ENCODE data around the gene RFX4.
A peak's percentile ranks its signal among the peaks of the same experiment; 100 is the strongest.
"Not testable (repeated sequence)": the region's sequence is repeated elsewhere in the genome, so short reads cannot be mapped to it uniquely, and the experiment has no call there.

The RFX4 gene

DNA sequence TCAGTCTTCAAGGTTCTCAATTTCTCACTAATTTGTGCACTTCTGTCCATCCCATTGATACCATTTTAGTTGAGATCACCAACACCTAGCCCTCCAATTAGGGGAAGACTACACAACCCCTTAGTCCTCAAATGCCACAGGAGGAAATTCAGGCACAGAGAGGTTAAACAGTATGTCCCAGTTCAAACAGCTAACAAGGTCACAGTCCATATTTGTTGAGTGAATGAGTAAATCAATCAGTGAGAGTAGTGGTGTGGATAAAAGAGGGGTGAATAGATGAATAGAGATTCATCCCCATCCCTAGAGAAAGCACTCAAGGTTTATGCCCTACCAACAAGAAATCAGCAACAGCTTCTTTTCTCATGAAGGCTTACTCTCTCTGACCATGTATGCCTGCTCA lies 97.5 kb downstream of the RFX4 start:
- no peak for DNase-seq (ENCODE audit: low read depth, low spot score)
- no peak overlapping the region for H3K4me3 ChIP-seq (ENCODE audit: low read length)

DNA sequence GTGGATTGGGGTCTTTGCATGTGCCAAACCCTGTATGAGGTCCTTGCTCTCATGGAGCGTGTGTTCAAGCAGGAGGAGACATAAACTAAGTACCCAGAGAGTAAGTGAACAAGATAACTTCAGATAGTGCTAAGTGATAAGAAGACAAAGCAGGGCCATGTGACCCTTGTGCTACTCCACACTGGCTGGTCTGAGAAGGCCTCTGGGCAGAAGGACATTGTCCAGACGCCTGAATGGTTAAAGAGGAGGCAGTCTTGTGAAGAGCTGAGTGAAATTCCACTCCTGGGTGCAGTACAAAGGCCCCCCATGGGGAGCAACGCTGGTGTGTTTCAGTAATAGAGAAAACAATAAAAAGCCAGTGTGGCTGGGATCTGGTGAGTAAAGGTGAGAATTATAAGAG lies 98.4 kb downstream of the RFX4 start:
- DNase-seq (ENCODE audit: low read depth, low spot score): no peak
- H3K4me3 ChIP-seq (ENCODE audit: low read length): no peak overlapping the region

DNA sequence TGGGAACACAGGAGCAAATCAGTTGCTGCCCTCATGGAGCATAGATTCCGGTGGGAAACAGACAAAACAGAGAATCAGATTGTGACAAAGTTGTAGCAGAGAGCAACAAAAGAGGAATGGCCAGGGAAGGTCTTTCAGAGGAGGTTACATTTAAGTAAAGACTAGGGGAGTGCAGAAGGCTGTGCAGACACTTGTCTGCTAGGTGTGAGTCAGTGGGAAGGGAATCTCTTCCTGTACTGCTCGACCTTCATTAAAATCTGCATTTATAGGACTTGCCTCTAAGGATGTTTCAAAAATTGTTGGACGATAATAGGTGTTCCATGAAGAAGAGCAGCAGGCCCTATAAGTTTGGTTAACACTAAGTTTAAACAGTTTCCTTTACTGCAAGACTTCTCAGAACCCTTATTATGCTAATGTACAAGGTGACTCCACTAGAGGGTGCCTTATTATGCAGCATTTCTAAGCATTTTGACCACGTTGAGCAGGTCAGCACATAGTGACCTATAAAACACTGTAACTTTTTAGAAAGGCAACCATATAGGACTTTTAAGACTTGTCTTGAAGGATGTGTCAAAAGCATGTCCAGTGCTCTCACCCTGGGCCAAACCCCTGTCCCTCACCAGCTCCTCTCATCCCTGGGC lies 99.9 kb downstream of the RFX4 start:
- DNase-seq (ENCODE audit: low read depth, low spot score): peak; percentile 30
- H3K4me3 ChIP-seq (ENCODE audit: low read length): no peak overlapping the region

DNA sequence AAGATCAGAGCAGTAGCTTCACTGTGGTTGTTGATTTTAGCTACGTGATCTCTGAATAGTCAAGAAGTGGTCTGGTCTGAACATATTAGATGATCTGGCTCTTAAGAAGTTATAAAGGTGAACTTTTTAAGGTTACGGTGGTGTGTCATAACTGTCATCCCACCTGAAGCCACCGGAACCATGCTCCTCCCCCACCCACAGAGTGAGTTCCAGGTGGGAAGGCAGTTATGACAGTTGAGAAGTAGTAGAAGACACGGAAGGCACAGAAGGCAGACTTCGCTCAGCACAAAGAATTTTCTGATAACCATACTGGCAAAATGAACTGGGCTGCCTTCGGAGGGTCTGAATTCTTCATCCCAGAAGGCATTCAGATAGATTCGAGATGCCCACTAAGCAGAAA lies 101.7 kb downstream of the RFX4 start:
- no peak overlapping the region for H3K4me3 ChIP-seq (ENCODE audit: low read length)
- DNase-seq (ENCODE audit: low read depth, low spot score): peak; percentile 21

DNA sequence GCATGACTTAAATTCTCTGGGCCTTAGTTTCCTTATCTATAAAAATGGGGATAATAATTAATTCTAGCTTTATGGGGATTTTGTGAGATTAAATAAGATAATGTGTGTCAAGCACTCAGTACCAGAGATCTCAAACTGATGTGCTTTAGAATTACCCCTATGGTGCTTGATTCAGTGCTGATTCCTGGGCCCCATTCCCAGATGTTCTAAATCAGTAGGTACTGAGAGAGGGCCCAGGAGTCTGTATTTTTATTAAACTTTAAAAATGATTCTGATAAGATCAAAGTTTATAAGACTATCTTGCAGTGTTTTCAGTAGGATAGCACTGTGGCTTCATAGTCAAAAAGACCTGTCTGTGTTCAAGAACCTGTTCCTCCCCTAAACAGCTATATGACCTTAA lies 102.6 kb downstream of the RFX4 start:
- no peak overlapping the region for H3K4me3 ChIP-seq (ENCODE audit: low read length)
- no peak for DNase-seq (ENCODE audit: low read depth, low spot score)

DNA sequence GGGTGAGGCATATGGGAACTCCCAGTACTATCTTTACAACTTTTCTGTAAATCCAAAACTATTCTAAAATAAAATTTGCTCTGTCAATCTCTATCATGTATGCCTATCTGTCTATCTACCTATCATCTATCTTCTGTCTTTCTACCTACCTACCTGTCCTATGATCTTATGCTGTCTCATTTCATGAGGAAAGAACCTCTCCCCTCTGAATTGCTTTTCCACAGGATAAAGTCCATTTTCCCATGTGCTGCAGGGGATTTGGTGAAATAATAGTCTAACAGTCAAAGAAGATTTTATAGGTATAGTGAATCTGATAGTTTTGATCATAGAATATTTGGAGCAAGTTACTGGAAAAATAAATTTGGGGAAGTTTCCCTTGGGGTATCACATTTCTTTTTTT lies 104.9 kb downstream of the RFX4 start:
- DNase-seq (ENCODE audit: low read depth, low spot score): no peak
- H3K4me3 ChIP-seq (ENCODE audit: low read length): no peak overlapping the region

DNA sequence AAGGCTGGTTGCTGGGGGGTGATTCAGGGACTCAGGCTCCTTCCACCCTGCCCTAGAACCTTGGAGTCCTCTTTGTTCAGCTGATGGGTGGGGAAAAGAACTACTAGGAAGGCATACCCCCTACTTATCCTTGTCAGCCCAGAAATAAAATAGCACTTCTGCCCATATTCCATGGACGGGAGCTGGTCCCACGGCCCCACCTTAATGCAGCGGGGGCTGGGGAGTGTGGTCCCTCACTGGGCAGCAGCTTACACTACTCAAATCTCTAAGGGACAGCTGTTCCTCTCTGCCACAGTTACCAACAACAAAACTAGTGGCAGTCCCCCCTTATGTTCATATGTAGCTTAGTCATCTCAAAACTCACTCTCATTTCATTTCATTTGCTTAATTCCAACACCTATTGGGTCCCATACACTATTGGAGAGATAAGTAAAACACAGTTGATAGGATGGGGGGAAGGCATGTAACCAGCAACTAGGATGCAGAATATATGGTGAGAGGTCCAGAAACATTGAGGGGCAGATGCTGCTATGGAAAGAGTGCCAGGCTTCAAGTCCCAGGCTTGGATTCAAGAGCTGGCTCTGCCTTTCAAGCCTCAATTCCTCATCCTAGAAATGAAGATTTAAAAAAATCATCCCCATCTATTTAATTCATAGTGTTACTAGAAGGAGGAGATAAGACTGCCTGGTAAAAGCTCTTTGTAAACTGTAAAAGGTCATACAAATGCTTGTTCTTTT lies 107.9 kb downstream of the RFX4 start:
- DNase-seq (ENCODE audit: low read depth, low spot score): no peak
- H3K4me3 ChIP-seq (ENCODE audit: low read length): no peak overlapping the region

DNA sequence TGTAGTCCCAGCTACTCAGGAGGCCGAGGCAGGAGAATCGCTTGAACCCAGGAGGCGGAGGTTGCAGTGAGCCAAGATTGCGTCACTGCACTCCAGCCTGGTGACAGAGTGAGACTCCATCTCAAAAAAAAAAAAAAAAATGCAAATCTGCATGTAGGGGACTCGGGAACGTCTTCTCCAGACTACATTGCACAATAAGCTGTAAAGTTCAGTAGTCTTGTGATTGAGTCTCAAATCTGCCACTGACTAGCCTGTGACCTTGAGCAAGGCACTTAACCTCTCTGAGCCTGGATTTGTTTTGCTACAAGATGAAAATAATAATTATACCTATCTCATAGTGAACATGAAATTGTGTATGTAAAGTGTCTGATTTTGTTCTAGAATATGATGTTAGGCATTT lies 109.2 kb downstream of the RFX4 start:
- not testable (repeated sequence) for DNase-seq (ENCODE audit: low read depth, low spot score); H3K4me3 ChIP-seq (ENCODE audit: low read length)

DNA sequence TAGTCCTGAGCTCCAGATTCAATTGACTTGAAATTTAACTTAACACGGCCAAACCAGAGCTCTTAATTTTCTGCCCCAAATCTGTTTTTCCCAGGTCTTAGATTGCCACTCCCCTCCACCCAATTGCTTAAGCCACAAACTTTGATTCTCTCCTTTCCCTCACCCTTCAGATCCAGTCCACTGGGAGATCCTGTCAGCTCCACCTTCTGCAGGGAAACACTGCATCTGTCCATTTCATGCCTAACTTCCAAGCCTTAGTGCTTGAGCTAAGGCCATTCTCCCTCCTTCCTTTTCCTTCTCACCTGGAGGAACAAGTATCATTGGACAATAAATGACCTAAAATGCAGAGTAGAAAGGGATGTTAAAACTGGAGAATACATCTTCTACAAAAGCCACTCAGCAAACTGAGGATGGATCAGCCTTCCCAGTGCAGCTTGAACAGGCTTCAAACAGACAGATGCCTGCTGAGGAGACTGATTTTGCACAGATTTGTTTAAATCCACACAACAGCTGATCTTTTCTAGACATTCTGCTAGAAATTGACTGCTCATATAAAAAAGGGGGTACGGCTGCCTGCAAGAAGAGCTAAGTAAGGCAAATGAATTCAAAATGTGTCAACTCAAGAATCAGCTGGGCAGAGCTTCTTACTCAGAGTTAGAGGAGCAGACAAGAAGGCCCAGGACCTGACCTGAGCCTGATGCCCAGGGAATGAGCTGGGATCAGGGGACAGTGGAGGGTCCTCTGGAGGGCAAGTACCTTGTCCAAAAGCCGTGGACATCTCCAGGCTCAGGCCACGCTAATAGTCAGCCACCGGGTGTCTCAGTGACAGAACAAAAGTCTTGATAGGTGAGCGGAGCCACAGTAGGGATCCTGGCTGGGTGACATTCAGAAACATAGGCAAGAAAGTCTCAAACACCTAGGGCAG lies 110.4 kb downstream of the RFX4 start:
- H3K4me3 ChIP-seq (ENCODE audit: low read length): no peak overlapping the region
- no peak for DNase-seq (ENCODE audit: low read depth, low spot score)

DNA sequence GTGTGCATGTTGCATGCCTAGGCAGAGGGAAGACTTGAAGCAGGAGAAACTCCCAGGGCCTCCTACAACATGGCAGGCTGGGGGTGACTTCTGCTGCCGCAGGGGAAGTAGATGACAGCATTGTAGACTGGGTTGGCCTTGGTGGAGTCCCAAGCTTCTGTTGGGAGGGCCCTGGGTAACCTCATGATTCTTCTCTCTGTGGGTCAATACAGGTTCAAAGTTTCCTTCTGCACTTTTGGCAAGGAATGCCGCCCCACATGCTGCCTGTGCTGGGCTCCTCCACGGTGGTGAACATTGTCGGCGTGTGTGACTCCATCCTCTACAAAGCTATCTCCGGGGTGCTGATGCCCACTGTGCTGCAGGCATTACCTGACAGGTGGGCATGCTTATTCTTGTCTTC lies 113.3 kb downstream of the RFX4 start:
- no peak for DNase-seq (ENCODE audit: low read depth, low spot score)
- H3K4me3 ChIP-seq (ENCODE audit: low read length): no peak overlapping the region

DNA sequence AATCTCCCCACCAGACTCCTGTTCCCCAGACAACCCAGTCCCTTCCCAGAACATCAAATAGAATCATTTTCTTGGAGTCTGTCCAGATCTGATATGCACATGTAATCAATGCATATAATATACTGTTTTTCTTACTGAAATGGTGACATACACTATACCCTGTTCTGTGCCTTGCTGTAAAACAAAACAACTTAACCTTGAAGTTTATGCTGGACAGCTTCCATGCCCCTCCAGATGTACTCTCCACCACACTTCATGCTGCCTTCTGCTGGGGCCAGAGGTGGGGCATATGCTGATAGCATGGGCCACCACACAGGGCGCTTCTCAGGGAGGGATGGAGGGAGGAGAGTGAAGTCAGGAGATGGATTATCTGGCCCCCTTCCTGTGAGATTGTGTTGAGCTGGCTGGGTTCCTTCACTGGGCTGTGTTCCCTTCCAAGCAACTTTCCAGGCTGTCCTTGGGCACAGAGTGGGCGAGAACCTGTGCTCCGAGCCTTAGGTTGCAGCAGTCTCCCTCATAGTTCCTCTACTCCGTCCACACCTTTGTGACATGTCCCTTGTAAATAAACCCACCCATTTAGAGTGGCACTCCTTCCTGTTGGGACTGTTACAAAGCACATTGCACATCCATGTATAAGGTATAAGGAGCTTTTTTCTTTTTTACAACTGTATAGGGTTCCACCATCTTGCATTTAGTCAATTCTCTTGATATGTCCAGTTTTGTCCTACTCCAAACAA lies 114.0 kb downstream of the RFX4 start:
- no peak for DNase-seq (ENCODE audit: low read depth, low spot score)
- no peak overlapping the region for H3K4me3 ChIP-seq (ENCODE audit: low read length)

DNA sequence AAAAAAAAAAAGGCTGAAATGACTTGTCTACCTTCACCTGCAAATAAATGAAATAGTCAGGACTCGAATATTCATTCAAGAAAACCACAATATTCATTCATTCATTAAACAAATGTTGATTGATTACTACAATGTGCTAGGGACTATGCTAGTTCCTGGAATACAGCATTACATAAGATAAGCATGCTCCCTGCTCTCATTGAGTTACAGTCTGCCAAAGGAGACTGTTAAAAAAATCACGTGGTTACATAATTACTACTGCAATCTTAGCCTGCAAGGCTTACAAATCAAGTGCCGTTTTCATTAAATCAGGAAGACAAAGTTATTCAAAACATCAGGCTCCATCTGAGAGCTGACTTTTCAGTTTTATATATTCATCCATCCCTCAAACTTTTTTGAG lies 121.3 kb downstream of the RFX4 start:
- no peak for DNase-seq (ENCODE audit: low read depth, low spot score)
- H3K4me3 ChIP-seq (ENCODE audit: low read length): no peak overlapping the region

DNA sequence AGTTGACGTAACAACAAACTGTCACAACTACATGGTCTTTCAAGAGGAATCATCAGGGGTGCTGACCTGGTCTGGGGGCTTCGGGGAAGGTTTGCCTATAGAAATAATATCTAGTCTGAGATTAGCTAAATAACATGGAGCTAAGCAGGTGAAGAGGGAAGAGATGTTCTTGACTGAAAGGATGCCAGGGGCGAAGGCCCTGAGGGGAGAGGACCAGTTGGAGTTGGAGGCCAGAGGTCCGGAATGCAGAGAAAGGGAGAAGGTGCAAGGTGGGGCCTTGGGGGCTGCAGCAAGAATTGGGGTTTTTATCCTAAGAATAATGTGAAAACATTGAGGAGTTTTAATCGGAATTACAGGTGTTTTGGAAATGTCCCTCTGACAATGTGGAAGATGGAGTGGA lies 123.2 kb downstream of the RFX4 start:
- H3K4me3 ChIP-seq (ENCODE audit: low read length): no peak overlapping the region
- no peak for DNase-seq (ENCODE audit: low read depth, low spot score)

DNA sequence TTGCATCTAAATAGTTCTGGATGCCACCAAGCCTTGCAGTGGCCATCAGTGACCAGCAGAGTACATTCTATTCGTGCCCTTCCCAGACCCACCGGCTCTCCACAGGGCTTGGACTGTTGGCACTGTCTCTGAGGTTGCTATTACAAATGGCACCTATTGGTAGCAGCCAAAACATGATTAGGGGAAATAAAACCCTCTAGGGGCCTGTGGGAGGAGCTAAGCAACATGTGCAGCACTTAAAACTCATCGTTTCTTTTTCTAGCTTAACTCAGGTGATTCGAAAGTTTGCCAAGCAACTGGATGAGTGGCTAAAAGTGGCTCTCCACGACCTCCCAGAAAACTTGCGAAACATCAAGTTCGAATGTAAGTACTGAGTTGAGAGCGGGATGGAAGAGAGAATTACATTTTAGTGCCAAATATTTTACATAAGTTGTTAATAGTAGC lies 126.3 kb downstream of the RFX4 start:
- no peak overlapping the region for H3K4me3 ChIP-seq (ENCODE audit: low read length)
- DNase-seq (ENCODE audit: low read depth, low spot score): no peak

DNA sequence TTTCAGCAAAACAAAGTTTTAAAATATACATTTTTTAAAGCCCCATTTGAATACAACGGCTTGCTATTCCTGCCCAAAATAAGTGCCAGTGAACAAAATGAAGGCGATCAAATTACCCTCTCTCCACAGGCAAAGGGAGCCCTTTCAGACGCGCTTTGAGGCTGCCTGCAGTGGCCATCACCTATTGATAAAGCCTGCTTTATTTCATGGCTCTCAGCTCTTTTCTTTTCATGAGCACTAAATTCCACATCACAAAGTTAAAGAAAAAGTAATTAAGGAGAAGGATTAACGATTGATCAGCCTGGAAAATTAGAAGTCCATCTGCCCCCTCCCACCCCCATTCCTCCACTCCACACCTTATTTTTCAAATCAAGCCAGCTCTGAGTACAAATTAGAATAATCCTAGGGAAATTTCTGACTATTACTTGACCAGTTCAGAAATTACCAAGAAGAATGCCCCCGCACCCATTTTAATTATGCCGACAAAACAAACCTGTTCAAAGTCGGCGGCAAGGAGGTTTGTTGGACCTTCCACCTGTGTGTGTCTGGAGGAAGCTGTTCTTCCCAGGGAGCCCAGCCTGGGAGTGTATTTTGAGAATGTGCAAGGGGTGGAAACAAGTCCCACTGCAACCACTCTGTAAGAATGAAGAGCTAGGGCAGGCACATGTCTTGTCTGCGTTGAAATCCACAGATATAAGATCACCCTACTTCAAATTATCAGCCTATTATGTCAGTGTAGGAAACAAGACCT lies 127.5 kb downstream of the RFX4 start:
- H3K4me3 ChIP-seq (ENCODE audit: low read length): no peak overlapping the region
- DNase-seq (ENCODE audit: low read depth, low spot score): no peak

DNA sequence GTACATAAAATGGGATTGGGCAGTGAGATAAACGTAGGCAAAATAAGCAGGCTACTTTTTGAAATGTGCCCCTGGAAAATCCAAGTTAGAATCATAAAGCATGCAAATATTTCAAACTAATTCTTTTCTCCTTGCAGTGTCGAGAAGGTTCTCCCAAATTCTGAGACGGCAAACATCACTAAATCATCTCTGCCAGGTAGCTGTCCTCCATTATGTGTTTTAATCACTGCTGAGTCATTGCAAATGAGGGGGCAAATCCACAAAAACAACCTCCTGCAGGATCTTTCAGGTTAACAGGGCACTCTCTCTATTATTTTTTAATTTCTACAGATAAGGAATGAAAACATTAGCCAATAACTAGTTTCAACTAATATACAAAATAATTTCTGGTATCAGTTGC lies 128.5 kb downstream of the RFX4 start:
- no peak for DNase-seq (ENCODE audit: low read depth, low spot score)
- no peak overlapping the region for H3K4me3 ChIP-seq (ENCODE audit: low read length)

DNA sequence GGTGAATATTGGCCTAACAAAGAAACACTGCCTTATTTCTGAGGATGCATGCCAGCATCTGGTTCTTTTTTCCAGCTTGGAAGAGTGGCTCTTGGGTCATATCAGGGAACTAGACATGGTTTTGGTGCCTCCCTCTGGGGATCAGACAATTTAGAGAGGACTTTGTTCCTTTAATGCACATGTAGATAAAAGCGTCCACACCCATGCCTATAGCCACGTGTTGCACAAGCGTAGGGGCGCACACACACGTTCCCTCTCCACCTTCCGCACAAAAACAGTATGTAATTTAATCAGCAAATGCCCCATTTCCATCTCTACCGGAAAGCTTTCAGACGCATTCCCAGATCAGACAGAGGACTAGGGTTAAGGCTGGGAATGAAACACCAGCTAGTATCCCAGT lies 130.0 kb downstream of the RFX4 start:
- DNase-seq (ENCODE audit: low read depth, low spot score): no peak
- H3K4me3 ChIP-seq (ENCODE audit: low read length): no peak overlapping the region

DNA sequence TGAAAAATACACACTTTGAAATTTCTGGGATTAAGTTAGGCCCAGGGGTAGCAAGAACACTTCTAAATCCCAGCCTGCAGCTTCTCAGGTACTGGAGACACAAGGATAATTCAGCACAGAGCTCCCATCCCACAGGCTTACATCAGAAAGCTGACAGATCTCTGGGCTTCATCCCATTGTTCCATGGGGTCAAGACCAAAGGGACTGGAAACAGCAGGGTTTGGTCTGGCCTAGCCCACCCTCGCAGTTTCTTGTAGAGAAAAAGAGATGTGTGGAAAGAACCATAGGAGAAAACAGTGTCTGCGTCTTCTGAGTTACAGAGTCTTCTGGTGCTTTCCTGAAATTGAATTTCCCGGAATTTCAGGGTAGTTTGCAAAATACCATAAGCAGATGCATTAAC lies 132.1 kb downstream of the RFX4 start:
- no peak for DNase-seq (ENCODE audit: low read depth, low spot score)
- H3K4me3 ChIP-seq (ENCODE audit: low read length): no peak overlapping the region

DNA sequence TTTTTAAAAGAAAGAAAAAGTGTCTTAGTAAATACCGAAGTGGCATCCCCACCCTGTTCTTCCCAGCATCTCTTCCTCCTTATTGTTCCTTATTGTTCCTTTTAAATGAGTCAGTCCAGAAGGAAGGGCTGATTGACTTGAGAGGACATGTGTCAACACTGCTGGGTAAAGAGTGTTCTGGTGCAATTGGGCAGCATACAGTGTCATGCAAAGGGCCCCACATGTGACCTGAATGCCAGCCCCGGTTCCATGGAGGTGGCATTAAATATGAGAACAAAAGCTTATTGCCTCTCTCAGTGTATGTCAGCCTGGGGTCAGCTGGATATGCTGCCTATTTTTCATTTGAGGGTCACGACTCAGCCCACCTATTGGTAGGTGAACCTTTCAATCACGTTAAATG lies 132.8 kb downstream of the RFX4 start:
- H3K4me3 ChIP-seq (ENCODE audit: low read length): no peak overlapping the region

More for the DNA sequence above, 132.8 kb downstream of the RFX4 start:
- no peak for DNase-seq (ENCODE audit: low read depth, low spot score)

Measured in Jurkat, Clone E6-1 (cell line).